Kasumi-1 (cell line): ENCODE measurements around the gene HOXC9.
"Not testable (repeated sequence)": the region's sequence is repeated elsewhere in the genome, so short reads cannot be mapped to it uniquely, and the experiment has no call there.

Experiments
- DNase-seq, 2 experiments: peaks; one replicate each; lab custom pipeline; 2025; lab: John Stamatoyannopoulos, UW

The HOXC9 gene

DNA sequence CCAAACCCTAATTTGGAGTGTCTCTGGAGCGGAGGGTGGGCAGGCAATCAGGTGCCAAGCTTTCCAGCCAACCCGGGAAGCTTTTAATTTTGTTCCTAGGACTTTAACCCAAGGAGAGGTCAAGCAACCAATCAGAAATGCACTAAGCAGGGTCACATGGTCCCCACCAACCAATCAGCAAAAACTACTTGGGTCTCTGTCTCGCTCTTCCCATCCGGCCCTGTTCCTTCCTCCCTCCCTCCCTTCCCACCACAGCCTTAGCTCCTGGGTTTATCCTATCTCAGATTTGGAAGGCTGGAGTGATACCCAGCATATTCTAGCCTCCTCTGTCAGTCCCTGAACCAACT lies 40.2 kb downstream of the HOXC9 start:
- no peak for DNase-seq

DNA sequence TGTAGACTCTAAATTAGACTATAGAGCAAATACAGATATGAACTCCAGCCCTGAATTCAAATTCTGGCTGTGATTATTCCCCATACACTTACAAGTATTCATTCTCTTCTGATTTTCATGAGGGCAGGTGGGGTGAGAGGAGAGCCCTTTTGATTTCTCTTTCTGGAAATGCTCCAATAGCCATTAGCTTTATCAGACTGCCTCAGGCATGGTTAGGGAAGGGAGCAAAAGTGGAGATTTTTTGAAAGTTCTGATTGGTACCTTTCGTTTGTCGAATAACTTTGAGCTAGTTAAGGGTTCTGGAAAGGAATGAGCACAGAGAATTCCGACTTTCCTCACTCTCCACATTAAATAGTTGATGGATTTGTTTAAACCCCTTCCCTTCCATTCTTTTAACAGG lies 40.7 kb downstream of the HOXC9 start:
- no peak for DNase-seq

DNA sequence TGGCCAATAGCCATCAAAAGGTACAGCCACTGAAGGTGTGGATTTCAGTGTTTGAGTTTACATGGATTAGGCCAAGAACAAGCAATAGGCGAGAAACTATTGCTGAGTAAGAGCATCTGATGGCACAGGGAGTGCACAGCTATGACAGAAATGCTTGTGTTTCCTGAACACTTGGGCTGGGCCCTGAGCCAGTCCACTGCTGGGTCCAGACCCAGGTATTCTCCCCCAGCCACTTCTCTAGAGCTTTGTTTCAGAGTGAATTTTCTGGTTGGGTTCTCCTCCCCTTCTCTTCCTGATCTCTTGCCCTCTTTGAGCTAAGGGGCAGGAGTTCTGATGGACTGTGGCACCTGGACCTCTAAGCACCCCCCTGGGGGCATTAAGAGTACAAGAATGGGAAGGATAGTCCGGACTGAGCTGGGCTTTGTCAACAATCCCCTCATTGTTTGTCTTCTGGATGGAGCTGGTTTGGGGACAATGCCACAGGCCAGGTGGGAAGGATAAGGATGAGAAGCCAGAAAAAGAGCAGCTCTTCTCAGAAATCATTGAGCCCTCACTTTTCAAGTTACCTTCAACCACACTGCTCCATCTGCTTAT lies 41.2 kb downstream of the HOXC9 start:
- DNase-seq, result no peak

GRCh38 chr12:54042033-54042432 lies 42.1 kb downstream of the HOXC9 start:
- DNase-seq, result not testable (repeated sequence)

GRCh38 chr12:54042970-54043853 lies 43.3 kb downstream of the HOXC9 start:
- no peak for DNase-seq

DNA sequence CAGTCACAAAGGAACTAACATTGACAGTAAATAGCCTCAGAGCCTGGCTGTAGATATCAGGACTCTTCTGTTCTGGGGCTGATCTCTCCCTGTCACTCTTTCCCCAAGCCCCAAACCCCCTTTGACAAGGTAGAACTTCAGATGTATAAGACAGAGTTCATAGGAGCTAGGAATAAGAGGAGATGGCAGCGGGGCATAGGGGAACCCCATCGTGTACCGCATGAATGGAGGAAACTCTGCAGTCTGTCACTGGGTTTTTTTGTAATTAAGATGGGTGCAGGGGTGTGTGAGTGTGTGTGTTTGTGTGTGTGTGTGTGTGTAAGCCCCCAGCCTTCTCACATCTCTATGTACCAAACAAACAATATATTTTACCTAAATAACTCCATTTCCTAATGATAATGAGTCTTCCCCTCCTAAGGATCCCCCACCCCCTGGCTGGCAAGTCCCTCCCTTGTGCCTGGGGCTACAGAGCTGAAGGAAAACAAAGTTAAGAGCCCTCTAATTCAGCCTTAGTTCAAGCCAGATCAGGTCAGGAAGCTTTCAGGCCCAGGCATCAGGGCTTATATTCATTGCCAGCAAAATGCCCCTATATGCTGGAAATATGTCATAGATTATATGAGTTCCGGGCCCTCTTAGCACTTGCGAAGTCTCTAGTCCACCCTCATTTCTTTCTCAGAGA lies 44.6 kb downstream of the HOXC9 start:
- DNase-seq, result no peak

GRCh38 chr12:54045401-54045800 lies 45.4 kb downstream of the HOXC9 start:
- no peak for DNase-seq

- no peak for DNase-seq
Measured at GRCh38 chr12:54045868-54046521, 46.0 kb downstream of the HOXC9 start.

DNA sequence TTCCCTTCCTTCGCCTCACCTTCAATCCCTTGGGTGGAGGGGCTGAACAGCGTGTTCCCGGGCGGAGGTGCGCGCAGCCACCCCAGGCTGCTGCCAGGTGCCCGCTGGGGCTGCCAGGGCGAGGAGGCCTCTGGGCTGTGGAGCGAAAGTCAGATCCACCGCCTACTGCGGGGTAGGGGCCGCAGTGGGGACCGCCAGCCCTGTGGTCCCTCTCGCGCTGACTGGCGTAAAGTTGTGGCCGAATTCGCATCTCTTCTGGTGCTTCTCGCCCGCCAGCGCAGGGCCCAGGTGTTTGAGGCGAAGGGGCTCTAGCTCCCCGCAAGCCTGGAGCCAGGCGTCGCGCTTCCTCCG lies 46.8 kb downstream of the HOXC9 start:
- no peak for DNase-seq

- no peak for DNase-seq
Measured at GRCh38 chr12:54047160-54047963, 47.4 kb downstream of the HOXC9 start.

DNA sequence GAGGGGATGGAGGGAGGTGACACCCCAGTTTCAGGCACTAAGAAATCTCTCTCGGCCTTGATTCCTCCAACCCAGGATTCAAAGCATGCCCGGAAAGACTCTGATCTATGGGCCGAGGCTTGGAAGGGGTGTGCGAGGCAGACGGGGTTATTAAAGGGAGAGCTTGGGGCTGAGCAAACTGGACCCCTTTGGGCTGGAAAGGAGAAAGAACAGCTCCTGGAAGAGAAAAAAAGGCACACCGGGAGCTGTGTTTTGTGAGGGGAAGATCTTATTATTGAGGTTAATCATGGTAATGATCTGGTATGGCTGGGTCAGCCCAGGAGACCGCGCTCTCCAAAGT lies 48.0 kb downstream of the HOXC9 start:
- DNase-seq, result no peak

GRCh38 chr12:54048406-54049093 lies 48.6 kb downstream of the HOXC9 start:
- no peak for DNase-seq

- no peak for DNase-seq
Measured at GRCh38 chr12:54049108-54049507, 49.1 kb downstream of the HOXC9 start.

DNA sequence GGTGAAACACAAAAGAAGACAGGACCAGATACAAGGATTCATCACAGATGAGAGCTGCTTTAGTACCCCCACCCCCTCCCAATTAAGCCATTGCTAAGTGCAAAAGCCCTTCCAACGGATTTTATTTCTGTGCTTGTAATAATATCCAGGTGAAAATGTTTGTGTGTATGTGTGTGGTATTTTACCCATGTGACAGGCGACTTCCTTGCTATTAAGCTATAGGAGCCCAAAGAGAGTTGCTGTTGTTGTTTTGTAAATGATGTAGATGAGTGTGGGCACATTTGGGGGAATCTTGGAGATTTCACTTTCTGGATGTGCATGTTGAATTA lies 50.5 kb downstream of the HOXC9 start:
- no peak for DNase-seq

- no peak for DNase-seq
Measured at GRCh38 chr12:54051026-54051842, 51.3 kb downstream of the HOXC9 start.

- no peak for DNase-seq
Measured at GRCh38 chr12:54051874-54052437, 52.0 kb downstream of the HOXC9 start.

DNA sequence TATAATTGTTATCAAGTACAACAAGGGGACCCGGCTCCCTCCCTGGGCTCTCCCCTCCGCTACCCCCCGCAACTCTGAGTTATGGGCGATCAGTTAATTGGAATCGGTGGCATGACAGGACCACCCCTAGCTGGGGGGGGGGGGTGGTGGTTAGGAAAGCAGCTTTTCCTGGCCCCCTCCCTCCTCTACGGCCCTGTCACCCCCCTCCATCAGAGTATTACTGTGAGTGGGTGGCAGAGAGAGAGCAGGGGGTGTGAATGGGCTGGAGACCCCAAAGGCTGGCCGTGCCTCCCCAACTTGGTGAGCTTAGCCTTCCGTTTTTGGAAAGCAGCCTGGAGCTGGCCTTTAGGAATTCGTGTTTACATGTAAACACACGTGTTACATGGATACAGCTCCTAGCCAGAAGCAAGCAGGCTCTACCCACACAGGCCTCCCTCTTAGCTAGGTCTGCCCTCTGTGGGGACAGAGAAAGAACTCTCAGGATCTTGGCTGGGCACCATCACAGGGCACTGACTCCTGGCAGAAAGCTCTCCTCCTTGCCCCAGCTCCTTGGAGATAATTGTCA lies 52.6 kb downstream of the HOXC9 start:
- no peak for DNase-seq
